Endodermal cell (in vitro differentiated cells): Measurements from ENCODE around the gene FOSB. TPM values are rescaled to one million over a fixed set of nuclear protein-coding genes. Genes with fewer than 3 reads are reported as not detected.

ENCODE experiments used
- DNase-seq: peaks from one replicate; pipeline ENCODE4 v3.0.0-alpha.2; 2017
- H3K27ac ChIP-seq: 2 replicates; pipeline ENCODE4 v1.5.1; 2013; ENCODE audit warnings: mild to moderate bottlenecking, low read depth, low read length, moderate library complexity
- H3K27me3 ChIP-seq: 2 replicates; pipeline ENCODE4 v1.6.1; 2013; ENCODE audit warnings: mild to moderate bottlenecking, low read length, moderate library complexity; ENCODE audit not compliant: insufficient read depth, control insufficient read depth, poor library complexity, severe bottlenecking
- H3K36me3 ChIP-seq: 2 replicates; pipeline ENCODE4 v1.7.0; 2013; ENCODE audit warnings: mild to moderate bottlenecking, low read length, moderate library complexity; ENCODE audit not compliant: control insufficient read depth, insufficient read depth
- H3K4me1 ChIP-seq: one replicate; pipeline ENCODE4 v1.7.0; 2013; ENCODE audit warnings: low read length; ENCODE audit not compliant: control insufficient read depth, insufficient read depth
- H3K4me3 ChIP-seq: 2 replicates; pipeline ENCODE4 v1.5.1; 2013; ENCODE audit warnings: mild to moderate bottlenecking, low read length, moderate library complexity
- H3K9ac ChIP-seq: 2 replicates; pipeline ENCODE4 v1.6.1; 2013; ENCODE audit warnings: mild to moderate bottlenecking, low read length, moderate library complexity; ENCODE audit not compliant: poor library complexity, severe bottlenecking; ENCODE audit errors: extremely low read depth
- H3K9me3 ChIP-seq: 2 replicates; pipeline ENCODE4 v1.6.1; 2013; ENCODE audit warnings: mild to moderate bottlenecking, low read length, moderate library complexity; ENCODE audit not compliant: control insufficient read depth
- H3K27ac Mint-ChIP-seq: 2 replicates; pipeline ENCODE4 v1.8.0; 2020; ENCODE audit warnings: mixed read lengths
- H3K27me3 Mint-ChIP-seq: 2 replicates; pipeline ENCODE4 v1.8.0; 2021; ENCODE audit warnings: mild to moderate bottlenecking, mixed read lengths; ENCODE audit not compliant: insufficient read depth
- H3K36me3 Mint-ChIP-seq: 2 replicates; pipeline ENCODE4 v1.8.0; 2020; ENCODE audit warnings: low read depth, mixed read lengths
- H3K4me1 Mint-ChIP-seq: 2 replicates; pipeline ENCODE4 v1.8.0; 2020; ENCODE audit warnings: mixed read lengths
- H3K4me3 Mint-ChIP-seq: 2 replicates; pipeline ENCODE4 v1.8.0; 2020; ENCODE audit warnings: mild to moderate bottlenecking, moderate library complexity, mixed read lengths
- H3K9me3 Mint-ChIP-seq: 2 replicates; pipeline ENCODE4 v1.8.0; 2020; ENCODE audit warnings: mild to moderate bottlenecking, mixed read lengths
- CTCF ChIP-seq: fragments of 200-600 bp; sonication (generic); conservative IDR thresholded peaks from 2 replicates; pipeline ENCODE4 v1.5.0; 2021; ENCODE audit warnings: antibody characterized with exemption, mild to moderate bottlenecking
- WGBS, 2 experiments: methylation state at CpG; one replicate each; pipeline versions ENCODE4 v1.1.5 to v1.1.7; 2013; ENCODE audit warnings: missing lambda C conversion rate in 2 of 2, mixed read lengths in 1 of 2; ENCODE audit not compliant: insufficient coverage in 1 of 2, insufficient read length in 1 of 2; 5-methylcytosine and 5-hydroxymethylcytosine counted together
- total RNA-seq, 2 donors: library from RNA; stranded (reverse); fragmentation: NEBNext Ultra II Directional in 1 of 2; extraction: Animal tissue kit (Norgen Biotek cat#: 25700) in 1 of 2; gene quantifications; 2 replicates in 1 of 2; 3 replicates in 1 of 2; pipeline ENCODE4 v1.2.1, GENCODE V29; 2021

FOSB gene
- total RNA-seq, 2 donors from 2014 or later, result 1.6 to 3.0 TPM

DNA sequence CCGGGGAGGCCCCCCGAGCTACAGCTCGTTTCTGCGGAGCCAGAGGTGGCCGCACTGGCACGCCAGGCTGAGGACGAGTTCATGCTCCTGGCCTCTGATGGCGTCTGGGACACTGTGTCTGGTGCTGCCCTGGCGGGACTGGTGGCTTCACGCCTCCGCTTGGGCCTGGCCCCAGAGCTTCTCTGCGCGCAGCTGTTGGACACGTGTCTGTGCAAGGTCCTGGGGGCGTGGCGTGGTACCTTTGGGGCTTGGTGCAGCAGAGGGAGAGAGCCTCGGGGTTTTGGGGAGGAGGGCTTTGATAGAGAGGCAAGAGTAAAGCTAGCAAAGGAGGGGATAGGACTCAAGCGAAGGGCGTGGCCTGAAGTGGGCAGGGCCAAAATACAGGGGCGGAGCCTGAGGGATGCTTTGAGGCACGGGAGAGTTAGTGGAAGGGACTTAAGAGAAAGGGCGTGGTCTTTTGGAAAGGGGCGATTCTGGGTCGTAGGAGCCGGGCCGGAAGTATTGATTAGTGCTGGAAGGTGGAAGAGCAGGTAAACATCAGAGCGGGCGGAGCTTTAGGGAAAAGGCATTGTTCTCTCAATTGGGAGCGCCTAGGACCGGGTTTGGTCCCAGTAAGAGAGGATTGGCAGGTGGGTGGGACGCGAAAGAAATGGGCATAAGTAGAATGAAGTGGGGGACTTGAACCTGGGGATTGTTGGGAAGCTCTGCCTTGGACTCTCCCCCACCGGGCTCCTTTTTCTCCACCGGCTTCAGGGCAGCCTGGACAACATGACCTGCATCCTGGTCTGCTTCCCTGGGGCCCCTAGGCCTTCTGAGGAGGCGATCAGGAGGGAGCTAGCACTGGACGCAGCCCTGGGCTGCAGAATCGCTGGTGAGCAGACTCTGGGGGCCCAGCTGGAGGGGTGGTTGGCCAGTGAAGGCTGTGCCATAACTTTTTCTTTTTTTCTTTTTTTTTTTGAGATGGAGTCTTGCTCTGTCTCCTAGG, 31.7 kb downstream of the FOSB start:
- peak; percentile 98 for DNase-seq
- Histone ChIP-seq H3K9me3 (no peaks in the 10 kb centered on the region), H3K27ac (no peak overlapping the region), H3K4me3 (peak overlapping the region; percentile 17), H3K9ac (no peak overlapping the region), H3K4me1 (no peaks in the 10 kb centered on the region), H3K27me3 (peaks cover 28% of the 10 kb centered on the region), H3K36me3 (no peaks in the 10 kb centered on the region)
- peaks cover 3% of the 10 kb centered on the region for H3K36me3 Mint-ChIP-seq
- H3K27me3 Mint-ChIP-seq, result peaks cover 58% of the 10 kb centered on the region
- H3K9me3 Mint-ChIP-seq, result no peaks in the 10 kb centered on the region
- TF ChIP-seq CTCF, result no peak
- peaks cover 8% of the 10 kb centered on the region for H3K4me1 Mint-ChIP-seq
- H3K4me3 Mint-ChIP-seq, result peak overlapping the region; percentile 32
- 16 to 23% methylated on average over 23 to 37 of the region's 37 CpGs for WGBS, 2 experiments
- no peak overlapping the region for H3K27ac Mint-ChIP-seq

DNA sequence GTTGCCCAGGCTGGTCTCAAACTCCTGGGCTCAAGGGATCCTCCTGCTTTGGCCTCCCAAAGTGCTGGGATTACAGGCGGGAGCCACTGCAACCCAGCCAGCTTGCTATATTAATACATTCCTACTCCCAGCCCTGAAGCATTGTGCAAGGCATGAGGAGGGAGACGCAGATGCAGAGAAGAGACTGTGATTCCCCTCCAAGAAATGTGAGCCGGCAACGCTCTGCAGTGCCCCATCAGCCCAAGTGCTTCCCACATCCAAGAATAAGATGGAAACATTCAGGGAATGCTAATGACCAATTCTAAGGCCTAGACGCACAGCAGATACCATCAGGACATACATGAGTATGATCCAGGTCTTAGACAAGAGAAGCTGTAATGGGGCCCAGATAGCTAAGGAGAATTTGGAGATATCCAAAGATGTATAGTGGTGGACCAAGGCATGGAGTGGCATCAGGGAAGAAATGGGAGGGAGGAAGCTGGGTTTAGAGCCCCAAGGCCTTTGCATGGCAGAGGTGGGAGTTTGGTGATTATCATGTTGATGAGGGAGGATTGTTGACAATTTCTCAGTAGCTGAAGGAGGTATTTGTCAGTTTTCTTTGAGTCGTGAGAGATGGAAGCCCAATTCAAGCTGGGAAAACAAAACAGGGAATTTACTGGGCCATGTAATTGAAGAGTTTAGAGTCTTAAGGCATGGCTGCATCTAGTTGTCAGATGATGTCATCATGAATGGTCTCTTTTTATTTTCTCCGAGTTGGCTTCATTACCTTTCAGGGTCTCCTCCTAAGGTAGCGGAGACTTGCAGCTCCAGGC, 33.3 kb downstream of the FOSB start:
- no peak overlapping the region for H3K9ac ChIP-seq
- no peak overlapping the region for H3K27ac Mint-ChIP-seq
- no peaks in the 10 kb centered on the region for H3K36me3 ChIP-seq
- H3K36me3 Mint-ChIP-seq, result peaks cover 3% of the 10 kb centered on the region
- no peak overlapping the region for H3K4me3 Mint-ChIP-seq
- no peak for TF ChIP-seq CTCF
- H3K27ac ChIP-seq, result no peak overlapping the region
- H3K4me3 ChIP-seq, result no peak overlapping the region
- no peaks in the 10 kb centered on the region for H3K4me1 ChIP-seq
- H3K27me3 Mint-ChIP-seq, result peaks cover 50% of the 10 kb centered on the region
- peaks cover 28% of the 10 kb centered on the region for H3K27me3 ChIP-seq
- WGBS, 2 experiments, result 65 to 70% methylated on average over 7 to 8 of the region's 8 CpGs
- DNase-seq, result peak; percentile 68
- H3K9me3 Mint-ChIP-seq, result no peaks in the 10 kb centered on the region
- peaks cover 16% of the 10 kb centered on the region for H3K4me1 Mint-ChIP-seq
- H3K9me3 ChIP-seq, result no peaks in the 10 kb centered on the region

- Mint-ChIP-seq H3K4me1 (peaks cover 18% of the 10 kb centered on the region), H3K9me3 (no peaks in the 10 kb centered on the region), H3K4me3 (no peak overlapping the region), H3K36me3 (peaks cover 3% of the 10 kb centered on the region), H3K27me3 (peaks cover 50% of the 10 kb centered on the region), H3K27ac (no peak overlapping the region)
- Histone ChIP-seq H3K9ac (no peak overlapping the region), H3K4me1 (no peaks in the 10 kb centered on the region), H3K27ac (no peak overlapping the region), H3K4me3 (no peak overlapping the region), H3K27me3 (peaks cover 28% of the 10 kb centered on the region), H3K36me3 (no peaks in the 10 kb centered on the region), H3K9me3 (no peaks in the 10 kb centered on the region)
- WGBS, 2 experiments, result 64 to 65% methylated on average over 1 to 2 of the region's 2 CpGs
- TF ChIP-seq CTCF, result no peak
- peak; percentile 74 for DNase-seq
Measured at GRCh38 chr19:45501730-45502014, 33.9 kb downstream of the FOSB start.
